ENCODE measurements around the gene MARCO.
"Not testable (repeated sequence)": the region's sequence is repeated elsewhere in the genome, so short reads cannot be mapped to it uniquely, and the experiment has no call there.

The MARCO gene

DNA sequence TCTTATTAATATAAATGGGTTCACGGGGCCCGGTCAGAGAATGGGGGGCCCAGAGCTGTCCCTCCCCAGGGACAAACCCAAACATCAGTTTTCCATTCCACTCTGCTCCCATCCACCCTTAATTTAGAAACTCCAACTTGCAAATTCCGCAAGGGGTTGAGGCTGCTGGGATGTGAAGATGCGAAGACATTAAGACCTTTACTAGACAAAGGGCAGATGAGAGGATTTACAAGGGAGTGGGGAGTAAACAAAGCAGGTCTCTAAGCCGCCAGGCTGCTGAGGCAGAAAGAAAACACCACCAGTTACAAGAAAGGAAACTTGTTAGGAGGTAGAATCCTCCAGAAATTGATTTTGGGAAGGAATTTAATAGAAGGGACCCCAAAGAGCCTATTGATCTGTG is 33.1 kb downstream of the MARCO start:
- DNase-seq, result no peak

GRCh38 chr2:118978064-118978463 is 36.1 kb downstream of the MARCO start:
- DNase-seq, result no peak

GRCh38 chr2:118979152-118979861 is 37.3 kb downstream of the MARCO start:
- no peak for DNase-seq

GRCh38 chr2:118980022-118980421 is 38.0 kb downstream of the MARCO start:
- no peak for DNase-seq

GRCh38 chr2:118980573-118980972 is 38.6 kb downstream of the MARCO start:
- DNase-seq, result no peak

- no peak for DNase-seq
Observed at GRCh38 chr2:118981632-118982031, 39.6 kb downstream of the MARCO start.

- DNase-seq, result no peak
Observed at GRCh38 chr2:118982039-118982438, 40.0 kb downstream of the MARCO start.

DNA sequence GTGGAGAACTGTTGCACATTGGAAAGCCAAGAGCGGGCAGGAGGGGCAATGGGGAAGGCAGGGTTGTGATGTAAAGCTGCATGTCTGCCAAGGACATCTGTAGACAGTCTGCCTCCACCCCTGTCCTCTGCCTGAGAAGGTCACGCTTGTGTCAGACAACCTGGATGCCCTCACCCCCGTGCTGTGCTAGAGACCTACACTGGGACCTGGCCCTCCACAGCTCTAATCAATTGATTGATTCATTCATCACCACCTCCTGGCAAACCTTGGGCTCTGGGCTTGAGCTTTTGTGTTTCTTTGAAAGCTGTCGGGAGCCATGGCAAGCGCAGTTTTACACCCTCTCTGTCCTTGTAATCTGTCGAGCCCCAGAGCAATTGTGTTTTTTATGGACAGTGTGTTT is 41.1 kb downstream of the MARCO start:
- DNase-seq, result no peak

DNA sequence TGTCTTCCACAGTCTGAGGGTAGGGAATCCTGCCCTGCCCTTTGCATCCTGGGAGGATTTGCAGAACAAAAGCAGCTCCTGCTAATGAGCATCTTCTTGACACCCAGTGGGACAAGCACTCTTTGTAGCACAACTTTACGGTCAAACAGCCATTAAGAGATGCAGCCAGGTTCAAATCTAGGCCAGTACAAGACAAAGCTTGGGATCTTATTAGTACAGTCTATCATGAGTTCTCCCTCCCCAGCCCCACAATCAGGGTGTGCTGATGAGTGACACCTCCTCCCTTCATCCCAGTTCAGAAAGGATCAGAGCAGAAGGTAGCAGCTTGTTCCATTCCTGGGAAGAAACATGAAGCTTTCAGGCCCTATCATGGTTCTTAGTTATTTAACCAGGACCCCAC is 41.9 kb downstream of the MARCO start:
- no peak for DNase-seq

DNA sequence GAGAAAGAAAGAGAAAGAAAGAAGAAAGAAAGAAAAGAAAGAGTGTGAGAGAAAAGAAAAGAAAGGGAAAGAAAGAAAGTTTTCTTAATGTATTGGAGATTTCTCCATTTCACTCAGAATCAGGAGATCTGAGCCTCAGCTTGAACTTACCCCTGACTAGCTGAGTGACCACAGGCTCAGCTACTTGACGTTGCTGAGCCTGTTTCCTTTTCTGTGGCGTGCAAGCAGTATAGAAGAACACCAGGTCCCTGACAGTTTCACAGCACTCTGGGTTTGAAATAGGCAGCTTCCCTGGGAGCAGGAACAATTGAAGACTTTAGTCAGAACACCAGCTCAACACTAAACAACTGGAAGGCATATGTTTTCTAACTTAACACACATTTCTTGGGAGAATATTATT is 44.7 kb downstream of the MARCO start:
- no peak for DNase-seq

- no peak for DNase-seq
Observed at GRCh38 chr2:118987886-118988285, 45.9 kb downstream of the MARCO start.

DNA sequence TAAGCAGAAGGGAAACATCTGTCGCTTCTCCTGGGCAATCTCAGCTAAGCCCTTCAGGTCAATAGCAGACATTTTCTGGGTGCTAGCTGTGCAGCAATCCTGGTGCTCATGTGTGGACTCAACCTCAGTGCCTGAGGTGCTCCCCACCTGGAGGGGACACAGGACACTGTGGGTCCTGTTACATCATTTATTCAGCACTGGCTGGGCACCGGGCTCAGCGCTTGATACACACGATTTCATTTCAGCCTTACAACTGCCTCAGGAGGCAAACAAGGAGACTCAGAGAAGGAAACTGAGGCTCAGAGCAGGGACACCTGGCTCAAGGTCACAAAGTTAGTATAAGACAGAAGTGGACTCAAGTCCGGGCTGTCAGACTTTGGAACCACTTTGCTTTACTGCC is 46.7 kb downstream of the MARCO start:
- DNase-seq, result no peak

- no peak for DNase-seq
Observed at GRCh38 chr2:118989481-118989880, 47.5 kb downstream of the MARCO start.

DNA sequence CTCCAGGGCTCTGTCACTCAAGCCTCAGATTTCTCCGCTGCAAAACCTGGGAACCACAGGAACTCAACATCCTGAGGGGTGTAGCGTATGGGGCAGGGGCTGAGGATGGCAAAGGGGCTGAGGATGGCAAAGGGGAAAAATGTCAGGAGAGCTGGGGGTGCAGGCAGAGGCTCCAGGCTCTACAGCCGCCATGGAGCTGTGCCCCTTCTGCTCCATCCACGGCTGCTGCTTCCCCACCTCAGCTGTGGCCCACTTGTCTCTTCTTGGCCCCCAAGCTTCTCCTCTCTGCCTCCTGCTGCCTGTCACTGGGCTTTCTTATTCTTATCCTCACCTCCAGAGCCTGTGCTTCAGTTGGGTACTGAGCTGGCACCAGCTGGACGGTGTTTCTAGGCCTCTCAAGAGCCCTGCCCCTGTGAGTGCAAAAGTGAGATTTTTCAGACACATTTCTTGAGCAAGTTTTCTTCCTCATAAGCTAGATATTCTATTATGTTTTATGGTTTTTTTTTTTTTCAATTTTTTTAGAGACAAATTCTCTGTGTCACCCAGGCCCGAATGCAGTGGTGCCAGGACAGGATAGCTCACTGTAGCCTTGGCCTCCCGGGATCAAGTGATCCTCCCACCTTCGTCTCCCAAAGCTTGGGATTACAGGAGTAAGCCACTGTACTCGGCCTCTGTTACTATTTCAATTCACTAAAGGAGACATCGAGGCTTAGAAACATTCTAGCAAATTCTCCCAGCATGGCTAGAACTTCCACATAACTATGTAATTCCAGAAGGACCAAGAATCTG is 49.0 kb downstream of the MARCO start:
- no peak for DNase-seq

DNA sequence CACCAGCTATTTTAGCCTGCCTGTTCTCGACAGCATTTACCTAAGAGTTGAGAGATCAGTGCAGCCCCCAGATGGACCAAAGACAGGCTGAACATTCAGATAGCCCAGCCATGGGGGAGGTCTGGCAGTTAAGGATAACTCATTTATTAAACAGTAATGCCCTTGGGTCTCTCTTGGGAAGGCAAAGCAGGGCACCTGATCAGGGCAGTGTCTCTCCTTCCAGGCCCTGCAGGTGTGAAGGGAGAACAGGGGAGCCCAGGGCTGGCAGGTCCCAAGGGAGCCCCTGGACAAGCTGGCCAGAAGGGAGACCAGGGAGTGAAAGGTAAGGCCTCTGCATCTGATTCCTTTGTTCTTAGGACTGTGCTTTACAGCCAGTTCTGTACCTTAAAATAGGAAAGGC is 49.6 kb downstream of the MARCO start:
- no peak for DNase-seq

DNA sequence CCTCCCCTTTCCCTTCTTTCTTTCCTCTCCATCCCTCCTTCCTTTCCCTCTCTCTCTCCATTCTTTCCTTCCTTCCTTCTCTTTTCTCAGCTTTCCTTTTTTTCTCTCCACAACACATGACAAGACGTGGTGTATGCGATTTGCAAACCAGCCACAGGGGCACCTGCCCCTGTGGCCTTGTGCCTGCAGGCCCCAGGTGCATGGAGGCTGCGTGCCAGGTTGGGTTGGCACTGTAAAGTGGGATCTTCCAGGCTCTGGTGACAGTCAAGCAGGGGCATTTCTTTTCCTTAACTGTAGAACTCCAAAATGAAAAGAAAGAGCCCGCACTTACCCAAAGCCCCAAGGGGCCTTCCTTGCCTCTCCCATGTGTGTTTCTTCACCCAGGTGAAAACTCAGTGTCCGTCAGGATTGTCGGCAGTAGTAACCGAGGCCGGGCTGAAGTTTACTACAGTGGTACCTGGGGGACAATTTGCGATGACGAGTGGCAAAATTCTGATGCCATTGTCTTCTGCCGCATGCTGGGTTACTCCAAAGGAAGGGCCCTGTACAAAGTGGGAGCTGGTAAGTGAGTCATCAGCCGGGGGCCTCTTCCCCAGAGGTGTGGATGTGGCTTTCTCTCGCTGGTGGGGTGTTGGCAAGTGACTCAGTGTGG is 50.9 kb downstream of the MARCO start:
- no peak for DNase-seq

GRCh38 chr2:118993392-118993752 is 51.4 kb downstream of the MARCO start:
- DNase-seq, result no peak

- DNase-seq, result no peak
Observed at GRCh38 chr2:118994172-118994700, 52.2 kb downstream of the MARCO start.

- no peak for DNase-seq
Observed at GRCh38 chr2:118994778-118995177, 52.8 kb downstream of the MARCO start.

GRCh38 chr2:119003856-119004255 is 61.9 kb downstream of the MARCO start:
- DNase-seq, result not testable (repeated sequence)

DNA sequence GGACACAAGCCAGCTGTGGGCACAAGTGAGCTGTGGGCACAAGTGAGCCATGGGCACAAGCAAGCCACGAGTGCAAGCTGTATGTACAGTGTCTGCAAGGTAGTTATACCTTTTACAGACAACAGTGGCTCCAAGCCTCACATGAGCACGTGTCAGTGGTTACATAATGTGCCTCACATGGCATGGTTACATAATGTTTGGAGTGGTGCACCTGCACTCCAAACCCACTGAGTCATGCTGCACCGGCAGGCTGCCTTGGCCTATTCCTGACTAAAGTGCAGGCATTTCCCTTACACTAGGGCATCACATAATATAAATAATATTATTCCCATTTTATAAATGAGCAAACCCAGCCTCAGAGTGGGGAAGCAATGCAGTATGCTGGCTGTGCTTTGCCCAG is 62.6 kb downstream of the MARCO start:
- DNase-seq, result no peak

- DNase-seq, result no peak
Observed at GRCh38 chr2:119005051-119005450, 63.1 kb downstream of the MARCO start.

GRCh38 chr2:119005555-119005954 is 63.6 kb downstream of the MARCO start:
- no peak for DNase-seq

- no peak for DNase-seq
Observed at GRCh38 chr2:119006441-119006840, 64.4 kb downstream of the MARCO start.

All from NCI-H2029 treated with DMSO at 0.1 percent for 48 hours (cell line).